Panc1 (cell line): ENCODE data around the gene GAS2.

Experiments used
- CTCF ChIP-seq: fragments of 450-650 bp; IDR thresholded peaks from 2 replicates; pipeline ENCODE4 v1.5.1; 2017; ENCODE audit warnings: mild to moderate bottlenecking
- POLR2AphosphoS5 ChIP-seq: IDR thresholded peaks from 2 replicates; pipeline ENCODE4 v1.6.1; 2012; ENCODE audit warnings: mild to moderate bottlenecking, low read depth, low read length, moderate library complexity
- REST ChIP-seq, 2 experiments: IDR thresholded peaks; 2 replicates each; pipeline ENCODE4 v1.6.1; 2011 to 2012; ENCODE audit warnings: low read depth in 2 of 2, control low read depth in 1 of 2, low read length in 1 of 2, mild to moderate bottlenecking in 1 of 2, moderate library complexity in 1 of 2; ENCODE audit not compliant: insufficient read depth in 1 of 2
- SIN3A ChIP-seq: IDR thresholded peaks from 2 replicates; pipeline ENCODE4 v1.6.1; 2012; ENCODE audit warnings: low read depth, mild to moderate bottlenecking, low read length, moderate library complexity, borderline replicate concordance; ENCODE audit not compliant: insufficient read depth

GRCh38 chr11:22780952-22781593 lies 114.7 kb downstream of the GAS2 start:
- TF ChIP-seq CTCF (no peak), POLR2AphosphoS5 (no peak), REST (IDR thresholded peaks at IDR 0.05; ENCODE audit: insufficient read depth in 1 of 2, low read depth in 2 of 2, low read length in 1 of 2) (no peak), SIN3A (no peak)
